NCI-H345 treated with DMSO at 0.1 percent for 48 hours (cell line): Measurements from ENCODE around the gene PIGW.

ENCODE experiments used
- DNase-seq: peaks from one replicate; lab custom pipeline; 2025; ENCODE audit not compliant: unreplicated experiment; lab: John Stamatoyannopoulos, UW

Gene PIGW

GRCh38 chr17:36545465-36546417 is 11.0 kb downstream of the PIGW start:
- DNase-seq: peak; percentile 92

GRCh38 chr17:36546418-36547093 is 11.8 kb downstream of the PIGW start:
- no peak for DNase-seq

- no peak for DNase-seq
Observed at GRCh38 chr17:36547776-36548175, 13.0 kb downstream of the PIGW start.

GRCh38 chr17:36550491-36551417 is 16.0 kb downstream of the PIGW start:
- DNase-seq: no peak

- no peak for DNase-seq
Observed at GRCh38 chr17:36553459-36553858, 18.7 kb downstream of the PIGW start.

- no peak for DNase-seq
Observed at GRCh38 chr17:36566081-36566480, 31.3 kb downstream of the PIGW start.

- DNase-seq: no peak
Observed at GRCh38 chr17:36575028-36575427, 40.2 kb downstream of the PIGW start.

GRCh38 chr17:36576793-36577192 is 42.0 kb downstream of the PIGW start:
- no peak for DNase-seq

GRCh38 chr17:36578671-36579070 is 43.9 kb downstream of the PIGW start:
- no peak for DNase-seq

- no peak for DNase-seq
Observed at GRCh38 chr17:36583787-36584186, 49.0 kb downstream of the PIGW start.

- no peak for DNase-seq
Observed at GRCh38 chr17:36586138-36586537, 51.4 kb downstream of the PIGW start.
